Stimulated activated CD4-positive, alpha-beta T cell treated with anti-CD3 and anti-CD28 coated beads, Interleukin-2, amount 100 ng/mL, for 4 hours (primary cell): ENCODE measurements around the gene GRIN1.

Source experiments
- DNase-seq: peaks from one replicate; pipeline ENCODE4 v3.0.0-alpha.2; 2020; ENCODE audit warnings: low read depth

GRIN1 gene

GRCh38 chr9:137148242-137148641 is 9.3 kb downstream of the GRIN1 start:
- DNase-seq: no peak

- no peak for DNase-seq
Observed at GRCh38 chr9:137148661-137149060, 9.7 kb downstream of the GRIN1 start.

- no peak for DNase-seq
Observed at GRCh38 chr9:137149363-137149762, 10.4 kb downstream of the GRIN1 start.

GRCh38 chr9:137149942-137150616 is 11.1 kb downstream of the GRIN1 start:
- DNase-seq: no peak

- DNase-seq: peak; percentile 20
Observed at GRCh38 chr9:137150617-137151457, 11.9 kb downstream of the GRIN1 start.

- DNase-seq: no peak
Observed at GRCh38 chr9:137152844-137153405, 14.0 kb downstream of the GRIN1 start.

GRCh38 chr9:137156567-137157375 is 17.8 kb downstream of the GRIN1 start:
- DNase-seq: peak; percentile 74

GRCh38 chr9:137157618-137158415 is 18.9 kb downstream of the GRIN1 start:
- no peak for DNase-seq

GRCh38 chr9:137158625-137159024 is 19.7 kb downstream of the GRIN1 start:
- DNase-seq: no peak

- DNase-seq: no peak
Observed at GRCh38 chr9:137159105-137160053, 20.4 kb downstream of the GRIN1 start.

GRCh38 chr9:137160054-137160425 is 21.1 kb downstream of the GRIN1 start:
- no peak for DNase-seq

GRCh38 chr9:137160716-137161557 is 22.0 kb downstream of the GRIN1 start:
- no peak for DNase-seq

GRCh38 chr9:137161558-137162486 is 22.9 kb downstream of the GRIN1 start:
- no peak for DNase-seq

GRCh38 chr9:137162505-137163364 is 23.8 kb downstream of the GRIN1 start:
- no peak for DNase-seq

GRCh38 chr9:137163365-137163715 is 24.4 kb downstream of the GRIN1 start:
- no peak for DNase-seq

- DNase-seq: no peak
Observed at GRCh38 chr9:137163805-137164204, 24.9 kb downstream of the GRIN1 start.
